Activated CD4-positive, alpha-beta memory T cell treated with anti-CD3 and anti-CD28 coated beads for 36 hours (primary cell): ENCODE measurements around the gene SLC18B1. TPM values are rescaled to one million over a fixed set of nuclear protein-coding genes. Genes with fewer than 3 reads are reported as not detected.

ENCODE experiments used
- CTCF ChIA-PET: fragments of 350-600 bp; sonication (Branson Sonifier 250); formaldehyde crosslinking; loops from one replicate; lab custom pipeline; 2021; ENCODE audit warnings: antibody characterized with exemption, inconsistent platforms; lab: Charles Lee
- POLR2A ChIA-PET: fragments of 350-600 bp; sonication (Branson Sonifier 250); formaldehyde crosslinking; loops from one replicate; lab custom pipeline; 2021; ENCODE audit warnings: antibody characterized with exemption; lab: Charles Lee
- DNase-seq: peaks from one replicate; pipeline ENCODE4 v3.0.0-alpha.2; 2020
- H3K27ac Mint-ChIP-seq: one replicate; pipeline ENCODE4 v1.8.0; 2021; ENCODE audit warnings: mixed read lengths
- H3K27me3 Mint-ChIP-seq: one replicate; pipeline ENCODE4 v1.8.0; 2021; ENCODE audit warnings: mixed read lengths
- H3K36me3 Mint-ChIP-seq: one replicate; pipeline ENCODE4 v1.8.0; 2021; ENCODE audit warnings: mixed read lengths
- H3K4me1 Mint-ChIP-seq: one replicate; pipeline ENCODE4 v1.8.0; 2021; ENCODE audit warnings: low read depth, mixed read lengths
- H3K4me3 Mint-ChIP-seq: one replicate; pipeline ENCODE4 v1.8.0; 2021; ENCODE audit warnings: mild to moderate bottlenecking, mixed read lengths
- H3K9me3 Mint-ChIP-seq: one replicate; pipeline ENCODE4 v1.8.0; 2021; ENCODE audit warnings: mixed read lengths
- intact Hi-C: fragments of 100-400 bp; cut with micrococcal nuclease; formaldehyde crosslinking; loops from one replicate; pipeline ENCODE4 v1.15.1; 2023
- total RNA-seq, 2 experiments: library from RNA; stranded (reverse); gene quantifications; one replicate each; pipeline ENCODE4 v1.2.3, GENCODE V29; 2021

SLC18B1 gene
- total RNA-seq, 2 experiments from 2014 or later: 4.5 to 5.2 TPM

GRCh38 chr6:132763269-132763668 lies 35.2 kb downstream of the SLC18B1 start:
- peaks cover 38% of the 10 kb centered on the region for H3K4me1 Mint-ChIP-seq

GRCh38 chr6:132760256-132760655 lies 38.2 kb downstream of the SLC18B1 start:
- CTCF ChIA-PET: no interaction called here
- intact Hi-C loops: no loop called here
- Mint-ChIP-seq H3K36me3 (peaks cover 3% of the 10 kb centered on the region), H3K4me3 (no peak overlapping the region), H3K27ac (no peak overlapping the region), H3K4me1 (peaks cover 38% of the 10 kb centered on the region), H3K9me3 (no peaks in the 10 kb centered on the region), H3K27me3 (no peaks in the 10 kb centered on the region)
- no peak for DNase-seq
- POLR2A ChIA-PET: no interaction called here

More at GRCh38 chr6:132763269-132763668, 35.2 kb downstream of the SLC18B1 start:
- ChIA-PET POLR2A (interaction anchor here (0.7 to 1.5 kb wide), 5 partner anchors 14 to 237 kb away, joined by 3 to 6 read pairs (median 4); partner anchors contain the start of genes RPS12 and SLC18B1), CTCF (interaction anchor here (0.8 to 1.1 kb wide), 3 partner anchors 35 to 122 kb away, joined by 3 to 6 read pairs (median 3); partner anchors contain the start of gene SLC18B1)
- Mint-ChIP-seq H3K4me3 (peak overlapping the region; percentile 53), H3K36me3 (no peaks in the 10 kb centered on the region), H3K27me3 (no peaks in the 10 kb centered on the region), H3K27ac (no peak overlapping the region), H3K9me3 (no peaks in the 10 kb centered on the region)
- peak; percentile 67 for DNase-seq
- intact Hi-C loops: loop anchor here (1.0 to 2.0 kb wide), 4 partner anchors 14 to 50 kb away; no protein-coding TSS in a partner anchor

DNA sequence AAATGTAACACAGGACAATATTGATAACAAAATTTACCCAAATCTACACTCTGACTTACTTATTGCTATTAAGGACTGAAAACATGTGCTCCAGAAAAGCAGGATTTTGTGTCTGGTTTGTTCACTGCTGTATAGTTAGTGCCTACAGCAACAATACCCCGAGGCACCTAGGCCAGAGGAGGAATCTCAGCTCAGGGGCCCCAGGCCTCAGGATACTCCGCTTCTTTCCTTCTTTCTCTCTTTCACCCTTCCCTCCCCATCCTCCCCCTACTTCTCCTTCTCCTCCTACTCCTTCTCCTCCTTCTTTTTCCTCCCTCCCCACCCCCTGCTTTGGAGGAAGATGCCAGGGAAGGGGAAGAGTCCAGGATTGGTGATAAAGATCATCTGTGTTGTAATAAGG lies 39.7 kb downstream of the SLC18B1 start:
- Mint-ChIP-seq H3K4me1 (peaks cover 29% of the 10 kb centered on the region), H3K9me3 (no peaks in the 10 kb centered on the region), H3K36me3 (peaks cover 3% of the 10 kb centered on the region), H3K4me3 (no peak overlapping the region), H3K27ac (no peak overlapping the region), H3K27me3 (no peaks in the 10 kb centered on the region)
- no peak for DNase-seq
- CTCF ChIA-PET: no interaction called here
- POLR2A ChIA-PET: no interaction called here
- intact Hi-C loops: no loop called here

DNA sequence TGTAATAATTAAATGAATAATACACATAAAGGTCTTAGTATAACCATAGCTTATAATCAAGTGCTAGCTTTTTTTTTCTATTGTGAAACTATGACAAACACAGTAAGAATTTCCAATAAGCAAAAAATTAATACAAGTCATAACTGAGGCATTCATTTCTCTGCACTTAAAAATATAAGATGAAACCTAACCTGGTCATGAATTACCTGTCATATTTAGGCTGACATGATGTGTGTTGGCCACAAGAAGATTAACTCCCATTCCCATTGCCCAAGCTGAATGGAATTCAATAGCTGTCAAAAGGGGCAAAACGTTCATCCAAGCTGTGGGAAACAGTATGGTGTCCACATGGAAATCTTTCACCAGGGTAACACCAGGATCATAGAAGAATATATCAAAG lies 46.2 kb downstream of the SLC18B1 start:
- Mint-ChIP-seq H3K4me1 (peaks cover 26% of the 10 kb centered on the region), H3K27me3 (no peaks in the 10 kb centered on the region), H3K36me3 (peaks cover 19% of the 10 kb centered on the region), H3K9me3 (no peaks in the 10 kb centered on the region), H3K4me3 (no peak overlapping the region), H3K27ac (no peak overlapping the region)
- CTCF ChIA-PET: no interaction called here
- no peak for DNase-seq
- intact Hi-C loops: no loop called here
- POLR2A ChIA-PET: no interaction called here

GRCh38 chr6:132751828-132752227 lies 46.6 kb downstream of the SLC18B1 start:
- Mint-ChIP-seq H3K27me3 (no peaks in the 10 kb centered on the region), H3K27ac (no peak overlapping the region), H3K9me3 (no peaks in the 10 kb centered on the region), H3K4me1 (peaks cover 26% of the 10 kb centered on the region), H3K36me3 (peaks cover 19% of the 10 kb centered on the region), H3K4me3 (no peak overlapping the region)
- intact Hi-C loops: no loop called here
- no peak for DNase-seq
- CTCF ChIA-PET: no interaction called here
- POLR2A ChIA-PET: no interaction called here

DNA sequence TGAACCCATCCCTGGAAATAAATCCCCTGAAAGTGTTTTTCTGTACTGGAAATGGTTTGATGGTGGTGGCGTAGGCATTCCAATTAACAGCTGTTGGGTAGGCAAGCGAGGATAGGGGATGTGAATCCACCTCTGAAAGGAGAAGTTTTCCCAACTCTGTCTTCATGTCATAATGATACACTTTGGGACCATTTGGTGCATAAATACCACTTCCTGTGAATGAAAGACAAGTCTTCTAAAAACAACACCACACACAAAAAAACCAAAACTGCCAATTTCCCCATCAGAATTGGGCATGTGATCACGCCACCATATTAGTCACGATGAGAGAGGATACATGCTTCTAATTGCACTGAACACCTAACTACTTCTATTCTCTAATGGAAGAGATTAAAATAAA lies 47.1 kb downstream of the SLC18B1 start:
- Mint-ChIP-seq H3K9me3 (no peaks in the 10 kb centered on the region), H3K27me3 (no peaks in the 10 kb centered on the region), H3K4me1 (peaks cover 26% of the 10 kb centered on the region), H3K36me3 (peaks cover 19% of the 10 kb centered on the region), H3K4me3 (no peak overlapping the region), H3K27ac (no peak overlapping the region)
- DNase-seq: peak; percentile 22
- intact Hi-C loops: no loop called here
- POLR2A ChIA-PET: no interaction called here
- CTCF ChIA-PET: interaction anchor here (0.6 kb wide), 1 partner anchor 81 kb away, joined by 3 read pairs; no protein-coding TSS in a partner anchor

- Mint-ChIP-seq H3K4me1 (peaks cover 26% of the 10 kb centered on the region), H3K9me3 (no peaks in the 10 kb centered on the region), H3K36me3 (peaks cover 19% of the 10 kb centered on the region), H3K27ac (no peak overlapping the region), H3K4me3 (no peak overlapping the region), H3K27me3 (no peaks in the 10 kb centered on the region)
- intact Hi-C loops: no loop called here
- ChIA-PET CTCF (interaction anchor here (0.6 kb wide), 1 partner anchor 80 kb away, joined by 3 read pairs; no protein-coding TSS in a partner anchor), POLR2A (no interaction called here)
- no peak for DNase-seq
Measured at GRCh38 chr6:132750455-132751248, 47.8 kb downstream of the SLC18B1 start.

DNA sequence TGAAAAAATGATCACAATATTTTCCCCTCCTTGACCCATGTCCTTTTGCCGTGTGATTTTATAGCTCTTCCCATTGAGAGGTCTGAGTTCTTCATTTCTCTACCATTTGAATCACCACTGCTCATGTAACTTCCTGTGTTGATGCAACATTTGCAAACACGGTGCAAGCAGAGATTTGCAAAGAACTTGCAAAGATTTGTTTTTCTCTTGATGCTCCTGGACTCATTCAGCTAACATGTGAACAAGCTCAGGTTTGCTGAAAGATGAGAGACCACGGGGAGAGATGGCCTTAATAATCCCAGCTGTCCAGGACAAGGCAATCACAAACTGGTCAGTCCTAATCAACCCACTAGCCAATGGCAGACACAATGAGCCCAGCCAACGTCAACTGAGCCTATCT lies 49.3 kb downstream of the SLC18B1 start:
- Mint-ChIP-seq H3K9me3 (no peaks in the 10 kb centered on the region), H3K4me3 (no peak overlapping the region), H3K36me3 (peaks cover 25% of the 10 kb centered on the region), H3K27ac (peak overlapping the region; percentile 64), H3K4me1 (peaks cover 26% of the 10 kb centered on the region), H3K27me3 (no peaks in the 10 kb centered on the region)
- ChIA-PET POLR2A (interaction anchor here (1.2 kb wide), 1 partner anchor 14 kb away, joined by 3 read pairs; no protein-coding TSS in a partner anchor), CTCF (no interaction called here)
- DNase-seq: peak; percentile 18
- intact Hi-C loops: loop anchor here (2.0 kb wide), 1 partner anchor 14 kb away; no protein-coding TSS in a partner anchor

DNA sequence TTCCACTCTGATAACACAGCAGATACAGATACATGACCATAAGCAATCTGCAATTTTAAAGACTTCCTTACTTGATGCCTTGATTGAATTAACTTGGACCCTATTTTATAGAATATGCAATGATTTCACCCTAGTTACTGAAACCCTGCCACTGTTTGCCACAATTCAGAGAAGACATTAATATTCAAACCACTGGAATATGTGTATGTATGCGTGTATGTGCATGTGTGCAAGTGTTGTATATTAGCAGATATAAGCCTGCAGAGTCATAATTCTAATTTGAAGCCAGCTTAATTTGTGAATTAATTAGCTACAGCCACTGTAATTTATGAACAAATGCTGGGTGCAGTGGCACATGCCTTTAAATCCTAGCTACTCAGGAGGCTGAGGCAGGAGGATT lies 50.0 kb downstream of the SLC18B1 start:
- Mint-ChIP-seq H3K27ac (no peak overlapping the region), H3K27me3 (no peaks in the 10 kb centered on the region), H3K36me3 (peaks cover 29% of the 10 kb centered on the region), H3K9me3 (no peaks in the 10 kb centered on the region), H3K4me1 (peaks cover 26% of the 10 kb centered on the region), H3K4me3 (no peak overlapping the region)
- ChIA-PET POLR2A (interaction anchor here (1.2 kb wide), 1 partner anchor 15 kb away, joined by 3 read pairs; no protein-coding TSS in a partner anchor), CTCF (no interaction called here)
- intact Hi-C loops: loop anchor here (2.0 kb wide), 1 partner anchor 14 kb away; no protein-coding TSS in a partner anchor
- DNase-seq: no peak

DNA sequence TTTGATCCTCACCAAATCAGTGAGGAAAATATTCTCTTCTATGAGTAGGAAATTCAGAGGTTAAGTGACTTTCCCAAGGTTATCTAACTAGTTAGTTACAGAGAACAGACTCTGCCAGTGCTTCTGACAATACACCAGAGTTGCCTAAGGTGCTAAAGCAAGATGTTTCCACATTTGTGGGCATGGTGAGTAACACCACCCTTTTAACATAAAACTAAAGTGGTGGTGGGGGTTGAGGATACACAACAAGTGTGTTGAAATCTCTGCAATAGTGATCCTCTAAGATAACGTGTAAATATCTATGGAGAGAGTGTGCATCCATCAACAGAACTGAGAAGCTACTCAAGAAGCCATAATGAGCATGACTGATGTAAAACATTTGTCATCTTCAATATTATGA lies 52.4 kb downstream of the SLC18B1 start:
- ChIA-PET CTCF (no interaction called here), POLR2A (no interaction called here)
- Mint-ChIP-seq H3K36me3 (peaks cover 34% of the 10 kb centered on the region), H3K27ac (no peak overlapping the region), H3K27me3 (no peaks in the 10 kb centered on the region), H3K9me3 (no peaks in the 10 kb centered on the region), H3K4me3 (no peak overlapping the region), H3K4me1 (peaks cover 16% of the 10 kb centered on the region)
- DNase-seq: no peak
- intact Hi-C loops: no loop called here

DNA sequence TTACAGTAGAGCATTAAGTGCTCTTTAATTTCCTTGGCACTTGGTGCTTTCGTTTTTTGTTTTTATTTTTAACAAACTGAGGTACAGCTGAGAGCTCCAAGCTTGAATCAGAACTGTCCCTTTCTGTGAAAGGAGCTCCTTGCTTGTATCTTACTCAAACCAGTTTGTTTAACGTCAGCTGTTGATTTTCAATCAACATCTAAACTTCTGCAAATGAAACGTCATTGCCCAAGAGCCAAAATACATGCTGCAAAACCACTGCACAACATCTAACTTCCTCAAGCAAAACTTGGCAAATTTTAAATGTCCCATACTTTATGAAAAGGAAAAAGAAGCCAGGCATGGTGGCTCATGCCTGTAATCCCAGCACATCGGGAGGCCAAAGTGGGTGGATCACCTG lies 55.9 kb downstream of the SLC18B1 start:
- DNase-seq: no peak
- H3K9me3 Mint-ChIP-seq: peaks cover 5% of the 10 kb centered on the region
- H3K4me3 Mint-ChIP-seq: no peak overlapping the region
- intact Hi-C loops: no loop called here
- peaks cover 24% of the 10 kb centered on the region for H3K36me3 Mint-ChIP-seq
- POLR2A ChIA-PET: no interaction called here
- no peak overlapping the region for H3K27ac Mint-ChIP-seq
- H3K27me3 Mint-ChIP-seq: no peaks in the 10 kb centered on the region
- H3K4me1 Mint-ChIP-seq: no peaks in the 10 kb centered on the region
- CTCF ChIA-PET: no interaction called here

- Mint-ChIP-seq H3K27ac (no peak overlapping the region), H3K4me3 (no peak overlapping the region), H3K9me3 (peaks cover 5% of the 10 kb centered on the region), H3K36me3 (peaks cover 24% of the 10 kb centered on the region), H3K27me3 (no peaks in the 10 kb centered on the region), H3K4me1 (peaks cover 9% of the 10 kb centered on the region)
- ChIA-PET POLR2A (interaction anchor here (0.7 kb wide), 1 partner anchor 880 kb away, joined by 3 read pairs; no protein-coding TSS in a partner anchor), CTCF (no interaction called here)
- no peak for DNase-seq
- intact Hi-C loops: no loop called here
Measured at GRCh38 chr6:132741281-132741680, 57.2 kb downstream of the SLC18B1 start.
